Endothelial cell of umbilical vein (primary cell): Measurements from ENCODE around the gene CFLAR. TPM values are rescaled to one million over a fixed set of nuclear protein-coding genes. Genes with fewer than 3 reads are reported as not detected.

Source experiments
- BruUV-seq: library from RNA; stranded (reverse); fragments of 400-500 nt; replicated peaks from 2 replicates; lab custom pipeline; 2021; lab: Mats Ljungman, UMichigan
- CTCF ChIA-PET: fragments of 300-600, 350-600 bp; sonication (Branson Sonifier 250); formaldehyde crosslinking; loops from one replicate; lab custom pipeline; 2021; ENCODE audit warnings: antibody characterized with exemption, inconsistent platforms; lab: Charles Lee
- POLR2A ChIA-PET: fragments of 300-600, 350-600 bp; sonication (Branson Sonifier 250); formaldehyde crosslinking; loops from one replicate; lab custom pipeline; 2021; ENCODE audit warnings: antibody characterized with exemption, inconsistent platforms; lab: Charles Lee
- DNase-seq: peaks from one replicate; pipeline ENCODE4 v3.0.0-alpha.2; 2011; ENCODE audit warnings: low read depth, low spot score
- FAIRE-seq: peaks from 2 replicates; lab custom pipeline; 2011; peaks lifted over from hg19 to GRCh38; lab: Jason Lieb, UNC
- H2AFZ ChIP-seq: 2 replicates; pipeline ENCODE4 v1.6.0; 2012; ENCODE audit warnings: low read depth, low read length, control low read depth, inconsistent platforms
- H3K27ac ChIP-seq: 2 replicates; pipeline ENCODE4 v1.5.1; 2011; ENCODE audit warnings: low read depth, mild to moderate bottlenecking, control low read depth, low read length, moderate library complexity; ENCODE audit not compliant: insufficient read depth
- H3K27me3 ChIP-seq, 2 experiments: 2 replicates each; pipeline versions ENCODE4 v1.6.0 to v1.6.1; 2011; ENCODE audit warnings: low read length in 2 of 2, mixed read lengths in 1 of 2; ENCODE audit not compliant: control insufficient read depth in 2 of 2, insufficient read depth in 2 of 2
- H3K36me3 ChIP-seq, 2 experiments: 2 replicates in 1 of 2; 3 replicates in 1 of 2; pipeline ENCODE4 v1.5.1; 2011; ENCODE audit warnings: low read length in 2 of 2, mild to moderate bottlenecking in 1 of 2, moderate library complexity in 1 of 2; ENCODE audit not compliant: control insufficient read depth in 2 of 2, insufficient read depth in 2 of 2; ENCODE audit errors: extremely low read depth in 1 of 2
- H3K4me1 ChIP-seq: 3 replicates; pipeline ENCODE4 v1.5.1; 2011; ENCODE audit warnings: mild to moderate bottlenecking, low read length; ENCODE audit not compliant: control insufficient read depth, insufficient read depth; ENCODE audit errors: extremely low read depth
- H3K4me2 ChIP-seq: 2 replicates; pipeline ENCODE4 v1.6.1; 2011; ENCODE audit warnings: low read length, control low read depth, mixed read lengths; ENCODE audit not compliant: insufficient read depth
- H3K4me3 ChIP-seq, 3 experiments: fragments of 200-600 bp in 1 of 3; sonication (generic), shearing (Covaris generic) in 1 of 3; replicated peaks in 1 of 3; 2 replicates each; pipeline ENCODE4 v1.5.1; 2011 to 2016; ENCODE audit warnings: control low read depth in 3 of 3, low read length in 3 of 3, mild to moderate bottlenecking in 2 of 3, inconsistent platforms in 1 of 3, low read depth in 1 of 3, moderate library complexity in 1 of 3; ENCODE audit not compliant: insufficient read depth in 1 of 3
- H3K79me2 ChIP-seq: 2 replicates; pipeline ENCODE4 v1.6.0; 2012; ENCODE audit warnings: low read length, inconsistent platforms; ENCODE audit not compliant: control insufficient read depth, insufficient read depth
- H3K9ac ChIP-seq: replicated peaks from 2 replicates; pipeline ENCODE3; 2011; ENCODE audit warnings: low read length, control low read depth; ENCODE audit not compliant: insufficient read depth; ENCODE audit errors: extremely low read depth
- H3K9me1 ChIP-seq: replicated peaks from 3 replicates; pipeline ENCODE4 v1.6.0; 2011; ENCODE audit warnings: mild to moderate bottlenecking, low read length; ENCODE audit not compliant: control insufficient read depth, insufficient read depth; ENCODE audit errors: extremely low read depth
- H3K9me3 ChIP-seq: replicated peaks from 2 replicates; pipeline ENCODE4 v1.5.1; 2012; ENCODE audit warnings: low read length, inconsistent platforms; ENCODE audit not compliant: control insufficient read depth, insufficient read depth
- H4K20me1 ChIP-seq: replicated peaks from 2 replicates; pipeline ENCODE3; 2011; ENCODE audit warnings: mild to moderate bottlenecking, low read length; ENCODE audit not compliant: control insufficient read depth, insufficient read depth; ENCODE audit errors: extremely low read depth
- CTCF ChIP-seq, 2 donors: IDR thresholded peaks; 1 replicate in 1 of 2; 2 replicates in 1 of 2; pipeline ENCODE4 v1.5.1; 2011; ENCODE audit warnings: low read length in 2 of 2, mild to moderate bottlenecking in 2 of 2, moderate library complexity in 2 of 2, control low read depth in 1 of 2, inconsistent platforms in 1 of 2, low read depth in 1 of 2; ENCODE audit not compliant: insufficient read depth in 1 of 2; ENCODE audit errors: extremely low read depth in 1 of 2
- EZH2 ChIP-seq: IDR thresholded peaks from 2 replicates; pipeline ENCODE4 v1.6.1; 2012; ENCODE audit warnings: borderline replicate concordance, low read depth, mild to moderate bottlenecking, moderate library complexity, low read length, inconsistent platforms; ENCODE audit not compliant: severe bottlenecking
- FOS ChIP-seq: IDR thresholded peaks from 2 replicates; pipeline ENCODE4 v1.6.1; 2011; ENCODE audit warnings: mild to moderate bottlenecking, low read length, moderate library complexity, borderline replicate concordance; ENCODE audit not compliant: insufficient read depth
- GATA2 ChIP-seq: IDR thresholded peaks from 2 replicates; pipeline ENCODE4 v1.7.0; 2011; ENCODE audit warnings: low read depth, mild to moderate bottlenecking, moderate library complexity, mixed read lengths, low read length; ENCODE audit not compliant: insufficient read length, insufficient read depth
- JUN ChIP-seq: IDR thresholded peaks from 2 replicates; pipeline ENCODE4 v1.6.1; 2011; ENCODE audit warnings: borderline replicate concordance, low read depth; ENCODE audit not compliant: insufficient read length, insufficient read depth
- MYC ChIP-seq: IDR thresholded peaks from one replicate; pipeline ENCODE4 v1.6.1; 2011; ENCODE audit warnings: mild to moderate bottlenecking, low read depth, low read length
- POLR2A ChIP-seq: IDR thresholded peaks from 2 replicates; pipeline ENCODE4 v1.6.1; 2012; ENCODE audit warnings: low read depth, mild to moderate bottlenecking, control low read depth, low read length
- POLR2AphosphoS5 ChIP-seq: IDR thresholded peaks from 2 replicates; pipeline ENCODE4 v1.6.1; 2012; ENCODE audit warnings: low read depth, mild to moderate bottlenecking, control low read depth, low read length, moderate library complexity; ENCODE audit not compliant: insufficient read depth
- dilution Hi-C: fragments of 300-500 bp; cut with MboI; formaldehyde crosslinking; loops from one replicate; pipeline ENCODE4 v1.15.0; 2019; ENCODE audit warnings: low sequenced_read_pairs; ENCODE audit not compliant: extremely low pct_ligation_motif_present
- intact Hi-C: fragments of 100-400 bp; cut with micrococcal nuclease; formaldehyde crosslinking; loops from one replicate; pipeline ENCODE4 v1.10.0; 2022
- polyA plus RNA-seq, 4 experiments: library from polyadenylated mRNA; depleted of rRNA in 3 of 4; stranded (reverse) in 3 of 4; unstranded in 1 of 4; fragments of >200 nt; gene quantifications; 2 replicates each; pipeline versions ENCODE4 v1.2.1 to v1.2.3, GENCODE V29; 2011 to 2012; ENCODE audit warnings: missing spikeins in 1 of 4
- total RNA-seq: library from RNA; stranded (reverse); gene quantifications from 2 replicates; pipeline ENCODE4 v1.2.3, GENCODE V29; 2021
- TF ChIP-seq, protein P1 (sequence below): IDR thresholded peaks from 2 replicates; pipeline ENCODE4 v1.6.1; 2011; ENCODE audit not compliant: insufficient read depth, insufficient read length

Gene CFLAR
- total and polyA plus RNA-seq, 2 donors (not counting 3 experiments of a cell fraction or from before 2014, with no cell fraction given): 104 to 260 TPM

- peak overlapping the region; percentile 95 for H3K9ac ChIP-seq
- TF ChIP-seq GATA2 (no peak), EZH2 (no peak), FOS (no peak), POLR2AphosphoS5 (no peak), POLR2A (no peak), CTCF (IDR thresholded peaks at IDR 0.05; ENCODE audit: extremely low read depth in 1 of 2, insufficient read depth in 1 of 2, low read depth in 1 of 2, low read length in 2 of 2) (no peak), MYC (no peak), JUN (no peak)
- TF ChIP-seq, protein P1, sequence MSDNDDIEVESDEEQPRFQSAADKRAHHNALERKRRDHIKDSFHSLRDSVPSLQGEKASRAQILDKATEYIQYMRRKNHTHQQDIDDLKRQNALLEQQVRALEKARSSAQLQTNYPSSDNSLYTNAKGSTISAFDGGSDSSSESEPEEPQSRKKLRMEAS: no peak
- no peaks in the 10 kb centered on the region for H3K9me1 ChIP-seq
- intact Hi-C loops (loop anchor here (1.0 to 5.0 kb wide), 5 partner anchors 46 to 359 kb away; partner anchors contain the start of gene ORC2), dilution Hi-C loops (no loop called here)
- peaks cover 72% of the 10 kb centered on the region for H3K79me2 ChIP-seq
- H3K4me2 ChIP-seq: peak overlapping the region; percentile 98
- H4K20me1 ChIP-seq: peaks cover 3% of the 10 kb centered on the region
- H3K4me1 ChIP-seq: peaks cover 34% of the 10 kb centered on the region
- H3K27me3 ChIP-seq: no peaks in the 10 kb centered on the region
- H3K9me3 ChIP-seq: no peaks in the 10 kb centered on the region
- H2AFZ ChIP-seq: peak overlapping the region; percentile 96
- ChIA-PET CTCF (interaction anchor here (0.8 to 3.9 kb wide), 6 partner anchors 83 to 170 kb away, joined by 3 to 43 read pairs (median 6); partner anchors contain the start of gene CASP10), POLR2A (interaction anchor here (0.7 kb wide), 1 partner anchor 55 kb away, joined by 3 read pairs; no protein-coding TSS in a partner anchor)
- peak overlapping the region; percentile 94 for H3K27ac ChIP-seq
- H3K36me3 ChIP-seq: no peaks in the 10 kb centered on the region
- no TSS peak for BruUV-seq
- FAIRE-seq (no peak), DNase-seq (no peak)
- H3K4me3 ChIP-seq: peak overlapping the region; percentile 94 to 99 (median 94)
Measured at GRCh38 chr2:201070948-201071478, 45.0 kb upstream of the CFLAR start.
